K562 (cell line): ENCODE data around the gene C1orf167. TPM values are rescaled to one million over a fixed set of nuclear protein-coding genes. Genes with fewer than 3 reads are reported as not detected.

Experiments used
- ATAC-seq: fragments of 200-7000 bp; cut with Tn5 transposase; 3 replicates; pipeline ENCODE4 v1.9.1; 2020; ENCODE audit warnings: moderate library complexity
- BruUV-seq: library from RNA; stranded (reverse); fragments of 400-500 nt; replicated peaks from 2 replicates; lab custom pipeline; 2021; lab: Mats Ljungman, UMichigan
- CTCF ChIA-PET: fragments of 300-600 bp; formaldehyde crosslinking; extraction: SDS; loops from one replicate; lab custom pipeline; 2021; ENCODE audit warnings: low intra/inter-chr PET ratio; lab: Yijun Ruan, JAX
- POLR2A ChIA-PET: fragments of 300-600, 350-650 bp; sonication (Branson Sonifier 250); formaldehyde crosslinking; extraction: SDS; loops from one replicate; lab custom pipeline; 2021; ENCODE audit warnings: antibody characterized with exemption, inconsistent platforms; lab: Yijun Ruan, JAX
- DNase-seq, 4 experiments: peaks; one replicate each; pipeline versions ENCODE4 v3.0.0 to v3.0.0-alpha.2; 2011 to 2018; ENCODE audit warnings: low spot score in 3 of 4, mixed read lengths in 3 of 4; ENCODE audit errors: extremely low read depth in 1 of 4
- FAIRE-seq: peaks from 2 replicates; lab custom pipeline; 2011; peaks lifted over from hg19 to GRCh38; lab: Jason Lieb, UNC
- H2AFZ ChIP-seq: 2 replicates; pipeline ENCODE4 v1.6.0; 2011; ENCODE audit warnings: low read depth, low read length, control low read depth, inconsistent platforms
- H3K27ac ChIP-seq: fragments of 200-600 bp; 3 replicates; pipeline ENCODE4 v1.8.0; 2011; ENCODE audit warnings: low read depth, mild to moderate bottlenecking, control low read depth, inconsistent platforms, low read length, moderate library complexity, mixed read lengths; ENCODE audit errors: extremely low read depth
- H3K27me3 ChIP-seq, 2 experiments: fragments of 300-600 bp in 1 of 2; 2 replicates in 1 of 2; 3 replicates in 1 of 2; pipeline versions ENCODE4 v1.6.0 to v1.8.0; 2011; ENCODE audit warnings: inconsistent platforms in 2 of 2, low read length in 2 of 2, mild to moderate bottlenecking in 1 of 2, mixed read lengths in 1 of 2, moderate library complexity in 1 of 2; ENCODE audit not compliant: control insufficient read depth in 2 of 2, insufficient read depth in 2 of 2
- H3K36me3 ChIP-seq: fragments of 300-600 bp; 3 replicates; pipeline ENCODE4 v1.8.0; 2011; ENCODE audit warnings: mild to moderate bottlenecking, low read length, inconsistent platforms; ENCODE audit not compliant: control insufficient read depth, insufficient read depth
- H3K4me1 ChIP-seq, 2 experiments: fragments of 200-600 bp in 1 of 2; replicated peaks in 1 of 2; 2 replicates in 1 of 2; 3 replicates in 1 of 2; pipeline versions ENCODE4 v1.5.1 to v1.8.0; 2011; ENCODE audit warnings: inconsistent platforms in 2 of 2, low read length in 2 of 2, mild to moderate bottlenecking in 1 of 2, mixed read lengths in 1 of 2, moderate library complexity in 1 of 2; ENCODE audit not compliant: control insufficient read depth in 2 of 2, insufficient read depth in 2 of 2
- H3K4me2 ChIP-seq: 2 replicates; pipeline ENCODE4 v1.6.1; 2011; ENCODE audit warnings: low read length, control low read depth, inconsistent platforms, mixed read lengths; ENCODE audit not compliant: insufficient read depth
- H3K4me3 ChIP-seq: fragments of 200-600 bp; sonication (generic), shearing (Covaris generic); 2 replicates; pipeline ENCODE4 v1.5.1; 2016; ENCODE audit warnings: control low read depth, inconsistent platforms
- H3K79me2 ChIP-seq: fragments of 200-600 bp; 3 replicates; pipeline ENCODE4 v1.8.0; 2011; ENCODE audit warnings: low read length, inconsistent platforms; ENCODE audit not compliant: control insufficient read depth, insufficient read depth
- H3K9ac ChIP-seq, 2 experiments: 2 replicates each; pipeline versions ENCODE4 v1.6.0 to v1.6.1; 2011; ENCODE audit warnings: low read depth in 2 of 2, low read length in 2 of 2, control low read depth in 1 of 2, inconsistent platforms in 1 of 2, mild to moderate bottlenecking in 1 of 2, mixed read lengths in 1 of 2; ENCODE audit not compliant: insufficient read depth in 1 of 2
- H3K9me1 ChIP-seq: one replicate; pipeline ENCODE4 v1.6.0; 2011; ENCODE audit warnings: inconsistent platforms, mild to moderate bottlenecking, low read length, moderate library complexity; ENCODE audit not compliant: control insufficient read depth, insufficient read depth
- H3K9me3 ChIP-seq: replicated peaks from 2 replicates; pipeline ENCODE4 v1.5.1; 2011; ENCODE audit warnings: low read depth, low read length, inconsistent platforms; ENCODE audit not compliant: control insufficient read depth, insufficient read depth
- H4K20me1 ChIP-seq: replicated peaks from 2 replicates; pipeline ENCODE4 v1.6.1; 2011; ENCODE audit warnings: low read length, inconsistent platforms, mixed read lengths; ENCODE audit not compliant: control insufficient read depth, insufficient read depth
- ADNP ChIP-seq: fragments of 200-800 bp; sonication (Bioruptor generic); IDR thresholded peaks from 2 replicates; pipeline ENCODE4 v1.6.1; 2016; ENCODE audit warnings: missing genetic modification characterization, missing compliant biosample characterization
- CHD2 ChIP-seq: IDR thresholded peaks from 2 replicates; pipeline ENCODE4 v1.6.1; 2011; ENCODE audit warnings: low read depth, low read length
- FOXP1 ChIP-seq: sonication (generic); formaldehyde crosslinking; IDR thresholded peaks from 2 replicates; pipeline ENCODE4 v1.8.0; 2022; ENCODE audit warnings: mild to moderate bottlenecking, missing genetic modification reagents
- GTF2F1 ChIP-seq: IDR thresholded peaks from 2 replicates; pipeline ENCODE4 v1.6.1; 2011; ENCODE audit warnings: low read depth, low read length, improper control_type of control experiment
- TAL1 ChIP-seq: fragments of 450-650 bp; IDR thresholded peaks from 2 replicates; pipeline ENCODE4 v1.6.1; 2016; ENCODE audit warnings: mild to moderate bottlenecking
- TOE1 ChIP-seq, 2 experiments: fragments of 450-650 bp in 1 of 2; sonication (generic) in 1 of 2; formaldehyde crosslinking in 1 of 2; IDR thresholded peaks; 2 replicates each; pipeline versions ENCODE4 v1.7.1 to v1.8.0; 2016 to 2022; ENCODE audit warnings: borderline replicate concordance in 2 of 2, mild to moderate bottlenecking in 2 of 2, antibody characterized with exemption in 1 of 2, inconsistent platforms in 1 of 2, low read depth in 1 of 2, missing genetic modification reagents in 1 of 2, moderate library complexity in 1 of 2
- WGBS: fragments of 100-300 bp; shearing (Covaris generic); methylation state at CpG from one replicate; pipeline ENCODE4 v1.1.6; 2016; ENCODE audit warnings: low coverage, mixed read lengths; ENCODE audit not compliant: insufficient coverage; ENCODE audit errors: missing lambda C conversion rate; 5-methylcytosine and 5-hydroxymethylcytosine counted together
- in situ Hi-C: fragments of 300-500 bp; cut with MboI; formaldehyde crosslinking; loops from 4 replicates; pipeline ENCODE4 v1.15.0; 2018; ENCODE audit warnings: inconsistent platforms, mixed read lengths
- intact Hi-C: fragments of 100-400 bp; cut with micrococcal nuclease; formaldehyde crosslinking; loops from 2 replicates; pipeline ENCODE4 v1.14.2; 2022
- polyA plus RNA-seq, 8 experiments: library from polyadenylated mRNA; depleted of rRNA in 4 of 8; stranded (reverse) in 5 of 8; unstranded in 3 of 8; fragments of >200 nt; fragmentation: Nextera tagmentation in 2 of 8; fragmentation: Illumina TruSeq in 1 of 8; extraction: Ambion mirVana in 2 of 8; extraction: Trizol in 1 of 8; gene quantifications; 2 replicates each; pipeline versions ENCODE4 v1.2.1 to v1.2.3, GENCODE V29; 2011 to 2014; ENCODE audit warnings: inconsistent platforms in 1 of 8, missing spikeins in 1 of 8
- total RNA-seq, 7 experiments: library from RNA; depleted of rRNA in 6 of 7; stranded (reverse); fragments of >200 nt in 6 of 7; fragmentation: Illumina TruSeq in 2 of 7; extraction: Trizol in 2 of 7; gene quantifications; 2 replicates each; pipeline versions ENCODE4 v1.2.1 to v1.2.3, GENCODE V29; 2011 to 2021; ENCODE audit warnings: low replicate concordance in 1 of 7
- TF ChIP-seq, protein P1 (sequence below), 2 experiments: IDR thresholded peaks in 1 of 2; conservative IDR thresholded peaks in 1 of 2; 2 replicates each; pipeline ENCODE4 v1.6.1; 2016; ENCODE audit warnings: low read depth in 2 of 2, mild to moderate bottlenecking in 1 of 2, missing compliant biosample characterization in 1 of 2, missing genetic modification characterization in 1 of 2, moderate library complexity in 1 of 2

The C1orf167 gene
- total and polyA plus RNA-seq, 9 of the 15 experiments (the other 6 are each of a cell fraction or from before 2014, with no cell fraction given): 0.22 to 0.86 (median 0.31) TPM; not detected in 2

DNA sequence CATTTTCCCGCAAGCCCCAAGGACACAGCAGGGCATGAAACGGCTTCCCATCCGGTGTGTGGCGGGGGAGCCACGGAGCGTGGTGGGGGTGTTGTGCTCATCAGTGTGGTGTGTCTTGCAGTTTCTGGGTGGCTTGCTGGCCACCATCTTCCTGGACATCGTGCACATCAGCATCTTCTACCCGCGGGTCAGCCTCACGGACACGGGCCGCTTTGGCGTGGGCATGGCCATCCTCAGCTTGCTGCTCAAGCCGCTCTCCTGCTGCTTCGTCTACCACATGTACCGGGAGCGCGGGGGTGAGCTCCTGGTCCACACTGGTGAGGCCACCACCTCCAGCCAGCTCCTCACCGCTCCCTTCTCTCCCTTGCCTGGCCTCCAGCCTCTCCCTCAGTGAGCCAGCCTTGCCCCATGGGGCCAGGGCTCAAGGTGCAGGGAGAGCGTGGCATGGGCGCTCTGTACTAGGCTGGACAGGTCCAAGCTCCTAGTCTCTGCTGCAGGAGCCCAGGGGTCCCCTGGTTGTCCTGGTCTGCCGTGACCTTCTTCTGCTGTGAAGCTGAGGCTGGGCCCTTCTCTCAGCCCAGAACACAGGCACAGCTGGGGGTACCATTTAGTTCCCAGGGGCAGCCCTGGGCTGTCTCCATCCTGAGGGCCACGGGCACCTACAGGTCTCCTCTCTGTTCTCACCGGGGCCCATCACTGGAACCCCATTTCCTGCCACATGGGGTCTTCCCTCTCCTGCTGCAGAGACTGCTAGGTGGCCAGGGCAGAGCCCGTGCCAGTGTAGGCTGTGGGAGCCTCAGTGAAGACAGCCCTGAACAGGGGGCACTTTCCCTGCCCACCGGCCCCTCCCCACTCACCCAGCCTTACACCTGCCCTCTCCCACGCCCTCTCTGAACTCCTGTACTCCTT is 13.4 kb upstream of the C1orf167 start (continued):
- TF ChIP-seq, protein P1, sequence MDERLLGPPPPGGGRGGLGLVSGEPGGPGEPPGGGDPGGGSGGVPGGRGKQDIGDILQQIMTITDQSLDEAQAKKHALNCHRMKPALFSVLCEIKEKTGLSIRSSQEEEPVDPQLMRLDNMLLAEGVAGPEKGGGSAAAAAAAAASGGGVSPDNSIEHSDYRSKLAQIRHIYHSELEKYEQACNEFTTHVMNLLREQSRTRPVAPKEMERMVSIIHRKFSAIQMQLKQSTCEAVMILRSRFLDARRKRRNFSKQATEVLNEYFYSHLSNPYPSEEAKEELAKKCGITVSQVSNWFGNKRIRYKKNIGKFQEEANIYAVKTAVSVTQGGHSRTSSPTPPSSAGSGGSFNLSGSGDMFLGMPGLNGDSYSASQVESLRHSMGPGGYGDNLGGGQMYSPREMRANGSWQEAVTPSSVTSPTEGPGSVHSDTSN (CRISPR knock-in tag; IDR thresholded peaks at IDR 0.05; ENCODE audit: low read depth): no peak
- TF ChIP-seq, protein P1 (tag; conservative IDR thresholded peaks at IDR 0.05; ENCODE audit: low read depth): no peak
- TF ChIP-seq TAL1: no peak
- TF ChIP-seq FOXP1 (CRISPR knock-in tag): no peak

DNA sequence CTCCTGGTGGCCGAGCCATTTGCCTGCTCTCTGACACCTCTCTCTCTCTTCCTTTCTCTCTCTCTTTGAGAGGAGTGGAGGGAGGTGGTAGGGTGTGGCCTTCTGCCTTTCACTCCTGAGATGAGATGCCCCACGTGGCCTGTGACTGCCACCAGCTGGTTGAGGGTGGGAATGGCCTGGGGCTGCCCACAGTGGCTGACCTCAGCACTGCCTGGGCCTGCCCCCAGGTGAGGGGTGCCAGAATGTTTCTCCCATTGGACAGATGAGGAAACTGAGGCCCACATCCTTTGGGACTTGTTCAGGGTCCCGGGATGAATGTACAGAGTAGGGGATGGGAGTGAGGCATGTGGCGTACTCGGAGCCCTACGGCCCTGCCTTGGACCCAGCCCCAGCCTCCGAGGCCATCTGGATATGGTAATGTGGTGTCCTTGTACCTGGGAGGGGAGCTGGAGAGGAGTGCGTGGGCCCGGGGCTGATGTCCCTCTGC is 12.7 kb upstream of the C1orf167 start:
- FAIRE-seq (peak; percentile 82), DNase-seq (peak; percentile 87 to 94 (median 92)), ATAC-seq (peak; percentile 94)
- H3K4me2 ChIP-seq: no peak overlapping the region
- no peaks in the 10 kb centered on the region for H3K79me2 ChIP-seq
- no peaks in the 10 kb centered on the region for H3K9me1 ChIP-seq
- no peak overlapping the region for H3K27ac ChIP-seq
- ChIA-PET POLR2A (interaction anchor here (0.5 to 1.4 kb wide), 8 partner anchors 13 to 777 kb away, joined by 3 to 6 read pairs (median 3); partner anchors contain the start of genes CLCN6 and MTHFR), CTCF (interaction anchor here (0.7 to 2.8 kb wide), 5 partner anchors 29 to 104 kb away, joined by 3 to 22 read pairs (median 3); partner anchors contain the start of gene FBXO6)
- in situ Hi-C loops: no loop called here
- peaks cover 55% of the 10 kb centered on the region; the same call in 2 of the 3 replicates for H3K36me3 ChIP-seq
- no peaks in the 10 kb centered on the region for H3K27me3 ChIP-seq
- H3K9ac ChIP-seq: peak overlapping the region in 1 of 2 experiments; percentile 82; a peak in 2 of 4 replicates
- no peaks in the 10 kb centered on the region for H4K20me1 ChIP-seq
- intact Hi-C loops: loop anchor here (1.0 to 2.0 kb wide), 2 partner anchors 30 to 98 kb away; no protein-coding TSS in a partner anchor
- no TSS peak for BruUV-seq
- H3K9me3 ChIP-seq: no peaks in the 10 kb centered on the region
- H3K4me1 ChIP-seq: peaks cover 29 to 60% of the 10 kb centered on the region in 2 experiments
- H2AFZ ChIP-seq: no peak overlapping the region; the same call in 1 of the 2 replicates
- no peak overlapping the region for H3K4me3 ChIP-seq
- 61% methylated on average over 9 of the region's 9 CpGs for WGBS
- TF ChIP-seq GTF2F1 (0 out of 2 replicates have a peak, but pooled peaks have one; percentile 20), TOE1 (IDR thresholded peaks at IDR 0.05; ENCODE audit: borderline replicate concordance) (peak; percentile 58; the same call in 1 of the 2 replicates), TOE1 (CRISPR knock-in tag; IDR thresholded peaks at IDR 0.05; ENCODE audit: borderline replicate concordance, low read depth) (no peak), ADNP (tag) (0 out of 2 replicates have a peak, but pooled peaks have one; percentile 44), CHD2 (no peak)
